Neuronal stem cell (in vitro differentiated cells): ENCODE measurements around the gene LAMC3.

Source experiments
- DNase-seq: peaks from one replicate; pipeline ENCODE4 v3.0.0-alpha.2; 2013; ENCODE audit warnings: low spot score
- H2AFZ ChIP-seq: one replicate; pipeline ENCODE4 v1.6.1; 2013; ENCODE audit warnings: mild to moderate bottlenecking, low read length, inconsistent platforms
- H2AK5ac ChIP-seq: 2 replicates; pipeline ENCODE4 v1.6.1; 2013; ENCODE audit warnings: low read depth, mild to moderate bottlenecking, inconsistent platforms, low read length, moderate library complexity, mixed read lengths
- H2BK120ac ChIP-seq: 2 replicates; pipeline ENCODE4 v1.6.1; 2013; ENCODE audit warnings: low read depth, mild to moderate bottlenecking, inconsistent platforms, low read length, moderate library complexity, mixed read lengths
- H2BK12ac ChIP-seq: one replicate; pipeline ENCODE4 v1.6.1; 2013; ENCODE audit warnings: low read length, inconsistent platforms
- H2BK15ac ChIP-seq: 2 replicates; pipeline ENCODE4 v1.6.1; 2013; ENCODE audit warnings: mild to moderate bottlenecking, low read length, inconsistent platforms, mixed read lengths
- H2BK5ac ChIP-seq: one replicate; pipeline ENCODE4 v1.6.1; 2013; ENCODE audit warnings: inconsistent platforms, mild to moderate bottlenecking, low read length, moderate library complexity
- H3K14ac ChIP-seq: one replicate; pipeline ENCODE4 v1.6.1; 2013; ENCODE audit warnings: low read length, inconsistent platforms
- H3K18ac ChIP-seq: 2 replicates; pipeline ENCODE4 v1.6.1; 2013; ENCODE audit warnings: low read length, inconsistent platforms
- H3K23ac ChIP-seq: 2 replicates; pipeline ENCODE4 v1.6.1; 2013; ENCODE audit warnings: low read depth, mild to moderate bottlenecking, mixed read lengths, low read length, inconsistent platforms; ENCODE audit not compliant: poor library complexity
- H3K27ac ChIP-seq: replicated peaks from 3 replicates; pipeline ENCODE4 v1.5.1; 2013; ENCODE audit warnings: low read length, inconsistent platforms
- H3K27me3 ChIP-seq, 3 experiments: 2 replicates each; pipeline ENCODE4 v1.6.1; 2013; ENCODE audit warnings: low read length in 3 of 3, mild to moderate bottlenecking in 2 of 3, inconsistent platforms in 1 of 3, low read depth in 1 of 3, mixed read lengths in 1 of 3, moderate library complexity in 1 of 3; ENCODE audit not compliant: control insufficient read depth in 3 of 3, insufficient read depth in 3 of 3
- H3K36me3 ChIP-seq, 2 donors: replicated peaks in 1 of 2; 2 replicates each; pipeline ENCODE4 v1.6.1; 2013; ENCODE audit warnings: low read length in 2 of 2; ENCODE audit not compliant: control insufficient read depth in 2 of 2, insufficient read depth in 2 of 2
- H3K4ac ChIP-seq: 2 replicates; pipeline ENCODE4 v1.6.1; 2013; ENCODE audit warnings: inconsistent platforms, mild to moderate bottlenecking, low read length, moderate library complexity
- H3K4me1 ChIP-seq, 2 donors: 1 replicate in 1 of 2; 2 replicates in 1 of 2; pipeline ENCODE4 v1.6.1; 2013; ENCODE audit warnings: low read length in 2 of 2, low read depth in 1 of 2; ENCODE audit not compliant: control insufficient read depth in 2 of 2, insufficient read depth in 1 of 2
- H3K4me2 ChIP-seq: one replicate; pipeline ENCODE4 v1.6.1; 2013; ENCODE audit warnings: mild to moderate bottlenecking, low read length, inconsistent platforms; ENCODE audit not compliant: insufficient read depth, poor library complexity, severe bottlenecking
- H3K4me3 ChIP-seq, 2 donors: 2 replicates each; pipeline ENCODE4 v1.5.1; 2013; ENCODE audit warnings: low read length in 2 of 2, mild to moderate bottlenecking in 2 of 2, inconsistent platforms in 1 of 2, moderate library complexity in 1 of 2
- H3K79me1 ChIP-seq: one replicate; pipeline ENCODE4 v1.6.1; 2013; ENCODE audit warnings: low read depth, mild to moderate bottlenecking, inconsistent platforms, low read length, moderate library complexity
- H3K9ac ChIP-seq: one replicate; pipeline ENCODE4 v1.6.1; 2013; ENCODE audit warnings: mild to moderate bottlenecking, low read depth, low read length, inconsistent platforms; ENCODE audit not compliant: poor library complexity
- H3K9me3 ChIP-seq, 2 donors: replicated peaks in 1 of 2; 2 replicates each; pipeline versions ENCODE3 to v1.6.1; 2013; ENCODE audit warnings: low read length in 2 of 2, mild to moderate bottlenecking in 2 of 2, inconsistent platforms in 1 of 2, low read depth in 1 of 2, mixed read lengths in 1 of 2, moderate library complexity in 1 of 2; ENCODE audit not compliant: control insufficient read depth in 2 of 2, insufficient read depth in 1 of 2
- H4K8ac ChIP-seq: one replicate; pipeline ENCODE4 v1.6.1; 2013; ENCODE audit warnings: low read depth, mild to moderate bottlenecking, inconsistent platforms, low read length, moderate library complexity
- H4K91ac ChIP-seq: one replicate; pipeline ENCODE4 v1.6.1; 2013; ENCODE audit warnings: low read length, low read depth, mild to moderate bottlenecking, inconsistent platforms; ENCODE audit not compliant: poor library complexity
- WGBS, 2 donors: extraction: QIAGEN DNeasy Blood & Tissue Kit; methylation state at CpG; one replicate each; pipeline ENCODE4 v1.1.7; 2013; ENCODE audit warnings: missing lambda C conversion rate in 2 of 2, mixed read lengths in 1 of 2; ENCODE audit not compliant: insufficient read length in 2 of 2, insufficient replicate concordance in 1 of 2; ENCODE audit errors: extremely low coverage in 2 of 2; 5-methylcytosine and 5-hydroxymethylcytosine counted together

The LAMC3 gene

DNA sequence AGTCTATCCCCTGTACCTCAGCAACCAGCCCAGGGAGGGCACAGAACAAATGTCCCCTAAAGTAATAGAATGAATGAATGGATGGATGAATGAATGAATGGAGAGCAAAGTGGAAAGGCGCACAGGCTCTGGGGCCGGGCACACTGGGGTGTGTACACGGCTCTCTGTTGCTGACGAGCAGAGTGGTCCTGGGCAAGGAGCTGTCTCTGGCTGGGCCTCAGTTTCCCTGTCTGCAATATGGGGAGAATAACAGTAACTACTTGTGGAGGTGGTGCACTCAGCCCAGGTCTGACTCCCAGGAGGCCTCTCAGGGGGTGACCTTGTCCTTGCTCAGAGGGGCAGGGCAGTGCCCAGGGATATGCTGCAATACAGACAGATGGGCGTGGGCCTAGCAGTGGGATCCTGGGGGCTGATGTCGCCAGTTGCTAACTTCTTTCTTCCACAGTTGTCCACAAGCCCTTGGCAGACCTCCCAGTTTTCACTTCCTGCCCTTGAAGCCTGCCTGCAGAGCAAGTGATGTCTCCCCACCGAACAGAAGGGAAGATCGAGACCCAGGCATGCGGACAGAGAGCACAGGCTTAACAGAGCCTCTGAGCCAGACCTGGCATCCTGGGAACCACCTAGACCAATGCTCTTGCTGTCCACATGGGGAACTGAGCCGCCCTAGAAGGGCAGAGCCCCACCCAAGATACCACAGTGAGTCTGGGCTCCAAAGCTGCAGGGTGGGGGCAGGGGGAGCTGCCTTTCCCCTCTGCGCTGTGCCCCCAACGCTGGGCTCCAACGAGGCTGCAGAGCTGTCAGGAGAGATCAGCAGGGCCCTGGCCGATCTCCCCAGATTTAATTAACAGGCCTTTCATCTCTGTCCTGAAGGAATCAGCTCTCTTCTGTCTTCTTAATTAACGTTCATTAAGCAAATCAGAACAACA is 13.6 kb upstream of the LAMC3 start:
- peaks cover 3% of the 10 kb centered on the region for H3K79me1 ChIP-seq
- H3K4ac ChIP-seq: no peak overlapping the region
- H3K4me1 ChIP-seq: peaks cover 12 to 34% of the 10 kb centered on the region in 2 donors
- H2BK12ac ChIP-seq: no peak overlapping the region
- H4K91ac ChIP-seq: no peak overlapping the region
- no peak overlapping the region for H3K14ac ChIP-seq
- H3K4me2 ChIP-seq: no peak overlapping the region
- WGBS, 2 donors: no CpG with 5 or more reads among the region's 15 CpGs
- H3K9ac ChIP-seq: no peak overlapping the region
- no peak overlapping the region for H3K27ac ChIP-seq
- peak overlapping the region; percentile 3 for H2BK15ac ChIP-seq
- DNase-seq: no peak
- peak overlapping the region; percentile 72 for H2AFZ ChIP-seq
- H2BK5ac ChIP-seq: no peak overlapping the region
- no peak overlapping the region for H2AK5ac ChIP-seq
- H3K4me3 ChIP-seq: no peak overlapping the region
- H3K9me3 ChIP-seq: no peaks in the 10 kb centered on the region
- no peak overlapping the region for H4K8ac ChIP-seq
- H3K36me3 ChIP-seq: no peaks in the 10 kb centered on the region
- H2BK120ac ChIP-seq: no peak overlapping the region
- H3K18ac ChIP-seq: no peak overlapping the region
- H3K23ac ChIP-seq: no peak overlapping the region
- peaks cover 0 to 20% (median 7%) of the 10 kb centered on the region in 3 experiments for H3K27me3 ChIP-seq

DNA sequence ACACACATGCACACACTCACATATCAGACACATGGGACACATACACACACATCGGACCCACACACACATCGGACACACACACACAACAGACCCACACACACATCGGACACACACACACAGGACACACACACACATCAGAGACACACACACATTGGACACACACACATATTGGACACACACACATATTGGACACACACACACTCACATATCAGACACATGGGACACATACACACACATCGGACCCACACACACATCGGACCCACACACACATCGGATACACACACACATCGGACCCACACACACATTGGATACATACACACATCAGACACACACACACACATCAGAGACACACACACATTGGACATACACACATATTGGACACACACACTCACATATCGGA is 12.8 kb upstream of the LAMC3 start:
- Histone ChIP-seq H3K27me3 (peaks cover 0 to 27% (median 7%) of the 10 kb centered on the region in 3 experiments), H3K36me3 (no peaks in the 10 kb centered on the region), H2AFZ (no peak overlapping the region), H3K23ac (peak overlapping the region; percentile 94), H2BK5ac (no peak overlapping the region), H3K4me3 (peak overlapping the region in 1 of 2 donors; percentile 46), H3K14ac (peak overlapping the region; percentile 47), H3K18ac (no peak overlapping the region), H4K8ac (no peak overlapping the region), H4K91ac (peak overlapping the region; percentile 20), H3K9me3 (no peaks in the 10 kb centered on the region), H3K4me1 (peaks cover 10 to 25% of the 10 kb centered on the region in 2 donors), H3K79me1 (peaks cover 3% of the 10 kb centered on the region), H2BK12ac (no peak overlapping the region), H2AK5ac (no peak overlapping the region), H2BK120ac (no peak overlapping the region), H3K4ac (no peak overlapping the region), H3K9ac (peak overlapping the region; percentile 65), H3K4me2 (no peak overlapping the region), H3K27ac (no peak overlapping the region), H2BK15ac (no peak overlapping the region)
- no CpG with 5 or more reads among the region's 8 CpGs for WGBS, 2 donors
- no peak for DNase-seq

DNA sequence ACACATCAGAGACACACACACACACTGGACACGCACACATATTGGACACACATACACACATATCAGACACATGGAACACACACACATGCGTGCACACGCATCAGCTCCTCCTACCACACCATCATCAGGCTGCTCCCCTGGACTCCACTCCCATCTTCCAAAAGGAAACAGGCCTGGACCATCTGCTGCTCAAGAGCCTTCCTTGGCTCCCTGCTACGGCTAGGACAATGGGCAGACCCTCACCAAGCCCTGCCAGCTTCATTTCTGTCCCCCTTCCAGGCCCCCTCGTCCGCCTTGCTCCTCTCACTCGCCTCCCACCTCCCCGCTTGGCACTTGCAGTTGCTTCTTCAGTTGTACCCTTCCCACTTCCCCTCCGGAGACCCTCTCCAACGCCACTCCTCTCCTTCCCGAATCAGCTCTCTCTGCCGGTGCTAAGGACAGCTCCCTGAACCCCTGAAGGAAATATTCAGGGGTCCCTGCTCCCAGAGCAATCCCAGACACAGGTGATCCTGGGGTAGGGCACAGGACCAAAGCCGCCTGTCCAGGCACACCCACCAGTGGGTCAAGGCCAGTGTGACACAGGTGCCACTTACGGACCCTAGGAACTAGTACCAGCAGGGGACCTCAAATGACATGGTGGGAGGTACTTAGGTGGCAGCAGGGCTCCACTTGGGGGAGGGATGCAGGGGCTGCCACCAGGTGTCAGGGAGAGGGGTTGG is 12.1 kb upstream of the LAMC3 start:
- WGBS, 2 donors: no CpG with 5 or more reads among the region's 14 CpGs
- no peaks in the 10 kb centered on the region for H3K36me3 ChIP-seq
- H2AFZ ChIP-seq: no peak overlapping the region
- peaks cover 0 to 33% (median 7%) of the 10 kb centered on the region in 3 experiments for H3K27me3 ChIP-seq
- no peak overlapping the region for H3K14ac ChIP-seq
- no peak overlapping the region for H3K4ac ChIP-seq
- no peak overlapping the region for H2BK12ac ChIP-seq
- peaks cover 3% of the 10 kb centered on the region for H3K79me1 ChIP-seq
- peak overlapping the region; percentile 94 for H3K23ac ChIP-seq
- H2BK5ac ChIP-seq: no peak overlapping the region
- H2AK5ac ChIP-seq: no peak overlapping the region
- no peak for DNase-seq
- H2BK15ac ChIP-seq: no peak overlapping the region
- no peaks in the 10 kb centered on the region for H3K9me3 ChIP-seq
- peak overlapping the region in 1 of 2 donors; percentile 46 for H3K4me3 ChIP-seq
- no peak overlapping the region for H2BK120ac ChIP-seq
- no peak overlapping the region for H4K8ac ChIP-seq
- H4K91ac ChIP-seq: no peak overlapping the region
- no peak overlapping the region for H3K18ac ChIP-seq
- no peak overlapping the region for H3K4me2 ChIP-seq
- no peak overlapping the region for H3K27ac ChIP-seq
- peak overlapping the region; percentile 65 for H3K9ac ChIP-seq
- peaks cover 10 to 19% of the 10 kb centered on the region in 2 donors for H3K4me1 ChIP-seq

DNA sequence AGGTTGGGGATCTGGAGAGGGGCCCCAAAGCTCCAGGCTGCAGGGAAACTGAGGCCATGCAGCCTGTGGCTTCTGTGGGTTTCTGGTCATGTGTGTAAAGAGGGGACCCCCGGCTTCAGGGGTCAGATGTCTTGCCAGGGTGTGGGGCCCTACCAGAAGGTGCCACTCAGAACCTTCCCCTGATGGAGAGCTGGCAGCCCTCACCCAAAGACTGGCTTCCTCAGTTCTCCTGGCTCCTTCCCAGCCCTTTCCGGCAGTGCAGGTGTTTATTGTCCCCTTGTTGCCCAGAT is 11.6 kb upstream of the LAMC3 start:
- peaks cover 0 to 31% (median 7%) of the 10 kb centered on the region in 3 experiments for H3K27me3 ChIP-seq
- H3K9me3 ChIP-seq: no peaks in the 10 kb centered on the region
- peak overlapping the region; percentile 94 for H3K23ac ChIP-seq
- no peaks in the 10 kb centered on the region for H3K36me3 ChIP-seq
- no peak overlapping the region for H4K8ac ChIP-seq
- no peak overlapping the region for H2AK5ac ChIP-seq
- no CpG with 5 or more reads among the region's 2 CpGs for WGBS, 2 donors
- H3K79me1 ChIP-seq: peaks cover 3% of the 10 kb centered on the region
- H2BK120ac ChIP-seq: no peak overlapping the region
- no peak overlapping the region for H3K27ac ChIP-seq
- H3K18ac ChIP-seq: no peak overlapping the region
- no peak overlapping the region for H2AFZ ChIP-seq
- no peak for DNase-seq
- no peak overlapping the region for H4K91ac ChIP-seq
- no peak overlapping the region for H3K4me3 ChIP-seq
- H3K9ac ChIP-seq: no peak overlapping the region
- H2BK5ac ChIP-seq: no peak overlapping the region
- no peak overlapping the region for H3K4ac ChIP-seq
- no peak overlapping the region for H2BK15ac ChIP-seq
- no peak overlapping the region for H3K14ac ChIP-seq
- H3K4me2 ChIP-seq: no peak overlapping the region
- no peak overlapping the region for H2BK12ac ChIP-seq
- peaks cover 10 to 14% of the 10 kb centered on the region in 2 donors for H3K4me1 ChIP-seq
